Measurements from ENCODE around the gene ZBTB7A.

The ZBTB7A gene

DNA sequence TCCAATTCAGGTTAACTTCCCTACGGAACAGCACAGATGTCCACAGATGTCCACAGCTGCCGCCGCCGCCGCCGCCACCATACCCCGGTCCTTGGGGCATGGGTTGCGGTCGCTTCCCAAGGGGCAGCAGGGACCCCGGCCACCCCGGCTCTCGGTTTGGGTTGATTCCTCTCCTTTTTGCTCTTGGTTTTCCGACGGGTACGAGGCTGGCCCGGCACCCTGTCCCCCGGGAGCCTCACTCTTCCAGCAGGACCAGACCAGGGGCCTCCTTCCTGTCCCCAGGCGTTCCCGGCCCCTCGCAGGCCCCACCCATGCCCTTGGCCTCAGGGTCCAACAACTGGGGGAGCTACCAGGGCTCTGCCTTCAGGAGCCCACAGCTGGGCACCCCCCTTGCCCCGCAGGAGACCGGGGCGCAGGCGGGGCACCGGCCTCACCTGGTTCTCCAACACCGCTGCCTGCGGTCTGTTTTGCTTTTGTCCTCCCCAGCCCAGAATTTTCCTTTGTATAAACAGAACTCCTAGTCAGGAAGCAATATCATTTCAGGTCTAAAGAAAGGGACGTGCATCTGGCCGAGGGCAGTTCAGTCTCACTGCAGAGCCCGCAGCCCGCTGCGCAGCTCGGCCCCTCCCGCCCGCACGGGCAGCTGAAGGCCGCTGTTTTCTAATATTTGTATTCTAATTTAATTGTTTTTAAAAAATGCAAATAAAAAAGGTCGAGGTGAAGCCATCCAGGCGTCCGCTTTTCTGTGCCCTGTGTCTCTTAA lies 27.9 kb downstream of the ZBTB7A start:
- in situ Hi-C loops (cut with MboI; ENCODE audit: low sequenced_read_pairs): no loop called here

DNA sequence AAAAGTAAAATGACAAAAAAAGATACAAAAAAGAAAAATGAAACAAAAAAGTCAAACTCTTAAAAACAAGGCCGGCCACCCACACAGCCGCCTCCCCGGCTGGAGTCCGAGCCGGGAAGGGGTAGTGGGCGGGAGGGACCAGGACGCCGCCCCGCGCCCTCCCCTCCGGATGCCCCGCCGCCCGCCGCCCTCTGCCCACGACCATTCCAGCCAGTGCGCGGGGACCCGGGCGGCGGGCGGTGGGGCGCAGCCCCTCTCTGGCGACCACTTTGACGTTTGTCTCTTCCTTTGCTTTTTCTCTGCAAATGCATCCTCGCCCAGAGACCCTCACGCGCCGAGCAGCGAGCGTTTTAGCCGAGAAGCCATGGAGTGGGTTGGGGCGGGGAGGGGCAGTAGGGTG lies 28.6 kb downstream of the ZBTB7A start:
- in situ Hi-C loops (cut with MboI; ENCODE audit: low sequenced_read_pairs): no loop called here

DNA sequence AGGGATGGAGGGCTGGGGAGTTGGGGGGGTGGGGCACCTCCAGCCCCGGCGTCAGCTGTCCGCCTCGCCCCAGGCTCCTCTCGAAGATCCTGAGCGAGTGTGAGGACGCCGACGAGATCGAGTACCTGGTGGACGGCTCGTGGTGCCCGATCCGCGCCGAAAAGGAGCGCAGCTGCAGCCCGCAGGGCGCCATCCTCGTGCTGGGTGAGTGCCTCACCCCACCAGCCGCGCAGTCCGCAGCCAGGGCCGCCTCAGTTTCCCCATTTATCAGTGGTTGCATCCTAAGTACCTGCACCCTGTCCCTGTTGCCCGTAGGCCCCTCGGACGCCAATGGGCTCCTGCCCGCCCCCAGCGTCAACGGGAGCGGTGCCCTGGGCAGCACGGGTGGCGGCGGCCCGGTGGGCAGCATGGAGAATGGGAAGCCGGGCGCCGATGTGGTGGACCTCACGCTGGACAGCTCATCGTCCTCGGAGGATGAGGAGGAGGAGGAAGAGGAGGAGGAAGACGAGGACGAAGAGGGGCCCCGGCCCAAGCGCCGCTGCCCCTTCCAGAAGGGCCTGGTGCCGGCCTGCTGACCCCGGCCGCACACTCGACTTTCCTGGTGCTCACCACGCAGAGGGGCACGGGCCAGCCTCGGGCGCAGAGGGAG lies 29.3 kb downstream of the ZBTB7A start:
- in situ Hi-C loops (cut with MboI; ENCODE audit: low sequenced_read_pairs): no loop called here

DNA sequence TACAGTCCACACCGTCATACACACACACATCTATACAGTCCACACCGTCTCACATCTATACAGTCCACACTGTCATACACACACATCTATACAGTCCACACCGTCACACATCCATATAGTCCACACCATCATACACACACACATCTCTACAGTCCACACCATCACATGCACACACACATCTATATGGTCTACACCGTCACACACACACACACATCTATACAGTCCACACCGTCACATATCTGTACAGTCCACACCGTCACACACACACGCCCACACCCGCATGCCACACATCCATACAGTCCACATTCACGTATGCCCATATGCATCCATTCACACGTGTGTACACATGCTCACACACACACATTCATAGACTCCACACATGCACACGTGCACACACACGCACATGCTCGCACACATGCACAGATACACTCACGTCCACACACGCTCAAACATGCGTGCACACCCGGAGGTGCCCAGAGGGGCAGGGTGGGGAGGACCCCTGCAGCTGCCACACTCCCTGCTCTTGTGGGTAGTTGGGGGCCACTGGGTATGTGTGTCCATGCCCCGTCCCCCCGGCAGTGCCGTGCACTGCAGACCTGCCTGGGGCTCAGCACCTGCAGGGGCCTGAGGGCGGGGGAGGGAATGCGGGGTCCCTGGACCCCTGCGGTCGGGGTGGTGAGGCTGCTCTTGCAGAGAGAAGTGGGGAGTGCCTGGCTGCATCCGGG lies 30.0 kb downstream of the ZBTB7A start:
- in situ Hi-C loops (cut with MboI; ENCODE audit: low sequenced_read_pairs): no loop called here

DNA sequence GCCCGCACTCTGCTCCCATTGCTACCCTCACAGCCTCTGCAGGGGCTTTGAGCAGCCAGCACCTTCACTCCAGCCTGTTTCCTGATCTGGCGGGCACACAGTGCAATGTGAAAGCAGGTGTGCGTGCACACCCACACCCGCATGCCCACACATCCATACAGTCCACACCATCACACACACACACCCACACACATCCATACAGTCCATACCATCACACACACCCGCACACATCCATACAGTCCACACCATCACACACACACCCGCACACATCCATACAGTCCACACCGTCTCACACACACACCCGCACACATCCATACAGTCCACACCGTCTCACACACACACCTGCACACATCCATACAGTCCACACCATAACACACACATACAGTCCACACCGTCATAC lies 31.1 kb downstream of the ZBTB7A start:
- in situ Hi-C loops (cut with MboI; ENCODE audit: low sequenced_read_pairs): no loop called here

DNA sequence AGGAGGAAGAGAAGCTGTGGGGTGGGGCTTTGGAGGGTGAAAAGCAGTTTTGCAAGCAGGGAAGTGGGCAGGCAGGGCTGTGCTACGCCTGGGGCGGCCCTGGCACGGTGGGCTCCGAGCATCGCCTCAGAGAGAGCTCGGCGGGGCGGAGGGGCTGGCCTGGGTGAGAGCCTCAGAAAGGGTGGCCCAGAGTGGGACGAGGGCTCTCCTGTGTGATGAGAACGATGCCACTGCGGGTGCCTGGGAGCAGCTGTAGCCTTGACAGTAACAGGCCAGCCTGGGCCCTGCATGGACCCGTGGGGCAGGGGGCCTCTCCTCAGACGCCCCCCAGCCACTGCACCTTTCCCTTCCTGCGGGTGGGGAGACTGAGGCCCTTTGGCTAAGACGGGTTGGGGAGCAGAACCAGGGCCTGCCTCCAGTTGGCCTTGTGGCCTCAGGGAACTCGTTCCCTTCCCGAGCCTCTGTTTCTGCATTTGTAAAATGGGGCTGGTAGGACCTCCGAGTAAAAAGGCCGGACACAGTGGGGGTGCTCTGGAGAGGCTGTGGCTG lies 31.6 kb downstream of the ZBTB7A start:
- in situ Hi-C loops (cut with MboI; ENCODE audit: low sequenced_read_pairs): no loop called here

DNA sequence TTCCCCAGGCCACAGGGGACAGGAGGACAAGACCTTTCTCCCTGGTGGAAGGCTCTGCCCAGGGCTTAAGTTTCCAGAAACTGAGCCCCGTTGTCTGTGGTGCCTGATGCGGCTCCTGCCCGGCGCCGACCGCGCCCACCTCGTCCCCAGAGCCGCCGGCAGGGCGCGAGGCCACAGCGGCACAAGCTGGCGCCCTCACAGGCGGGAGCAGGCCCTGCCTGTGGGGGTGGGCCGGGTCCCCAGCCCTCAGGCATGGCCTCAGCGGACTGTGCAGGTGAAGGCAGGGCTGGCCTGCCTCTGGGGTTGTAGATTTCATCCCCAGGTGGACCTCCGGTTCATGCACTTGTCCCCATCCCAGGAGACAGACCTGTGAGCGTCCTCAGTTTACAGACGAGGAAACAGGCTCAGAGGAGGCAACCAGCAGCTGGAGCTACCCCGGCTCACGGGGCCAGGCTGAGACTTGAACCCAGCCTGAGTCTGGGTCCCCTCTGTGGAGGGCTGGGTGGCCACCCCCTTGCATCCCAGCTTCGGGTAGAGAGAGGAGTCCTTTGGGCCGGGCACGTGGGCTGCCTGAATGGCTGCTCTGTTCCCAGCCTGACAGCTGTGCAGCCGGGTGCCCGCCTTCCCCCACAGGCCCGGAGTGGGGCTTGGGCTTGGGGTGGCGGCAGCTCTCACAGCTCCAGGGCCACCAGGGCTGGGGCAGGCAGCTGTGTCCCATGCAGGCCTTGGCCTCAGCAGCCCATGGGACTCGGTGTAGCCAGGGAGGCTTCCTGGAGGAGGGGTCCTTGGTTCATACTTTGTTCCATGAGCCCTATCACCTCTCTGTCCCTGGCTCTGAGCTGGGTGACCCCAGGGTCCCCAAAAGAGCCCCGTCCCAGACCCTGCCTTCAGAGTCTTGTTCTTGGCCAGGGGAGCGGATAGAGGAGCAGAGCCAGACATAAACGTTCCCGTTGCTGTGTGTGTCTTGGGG lies 32.4 kb downstream of the ZBTB7A start:
- in situ Hi-C loops (cut with MboI; ENCODE audit: low sequenced_read_pairs): no loop called here

DNA sequence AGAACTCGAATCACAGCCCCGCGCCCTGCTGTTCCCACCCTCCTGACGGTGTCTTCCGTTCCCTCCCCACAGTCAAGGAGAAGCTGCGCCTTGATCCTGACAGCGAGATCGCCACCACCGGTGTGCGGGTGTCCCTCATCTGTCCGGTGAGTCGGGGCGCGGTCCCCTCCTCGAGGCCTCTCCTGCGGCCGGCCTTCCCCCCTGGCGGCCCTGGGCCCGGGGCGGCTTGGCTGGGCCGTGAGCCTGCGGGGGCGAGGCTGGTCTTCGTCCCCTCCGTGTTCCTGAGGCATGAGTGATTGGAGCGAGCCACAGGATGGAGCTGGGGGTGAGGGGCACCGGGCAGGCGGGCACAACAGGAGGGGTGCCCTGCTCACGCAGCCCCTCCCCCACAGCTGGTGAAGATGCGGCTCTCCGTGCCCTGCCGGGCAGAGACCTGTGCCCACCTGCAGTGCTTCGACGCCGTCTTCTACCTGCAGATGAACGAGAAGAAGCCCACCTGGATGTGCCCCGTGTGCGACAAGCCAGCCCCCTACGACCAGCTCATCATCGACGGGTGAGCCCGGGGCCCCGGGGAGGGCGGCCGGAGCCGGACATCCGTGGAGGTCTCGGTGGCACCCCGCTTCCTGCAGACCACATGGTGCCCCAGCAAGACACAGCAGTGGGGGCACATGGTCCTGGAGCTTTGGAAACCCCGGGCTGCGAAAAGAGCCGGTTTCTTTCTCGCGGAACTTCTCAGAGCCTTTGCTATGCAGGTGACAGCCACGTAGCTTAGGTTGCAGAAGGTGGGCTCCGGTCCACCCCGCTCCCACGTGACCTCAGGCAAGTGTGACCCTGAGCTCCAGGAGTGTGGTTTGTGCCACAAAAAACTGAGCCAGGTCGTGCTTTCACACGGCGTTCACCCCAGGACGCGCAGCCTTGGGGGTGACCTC lies 33.4 kb downstream of the ZBTB7A start:
- in situ Hi-C loops (cut with MboI; ENCODE audit: low sequenced_read_pairs): no loop called here

DNA sequence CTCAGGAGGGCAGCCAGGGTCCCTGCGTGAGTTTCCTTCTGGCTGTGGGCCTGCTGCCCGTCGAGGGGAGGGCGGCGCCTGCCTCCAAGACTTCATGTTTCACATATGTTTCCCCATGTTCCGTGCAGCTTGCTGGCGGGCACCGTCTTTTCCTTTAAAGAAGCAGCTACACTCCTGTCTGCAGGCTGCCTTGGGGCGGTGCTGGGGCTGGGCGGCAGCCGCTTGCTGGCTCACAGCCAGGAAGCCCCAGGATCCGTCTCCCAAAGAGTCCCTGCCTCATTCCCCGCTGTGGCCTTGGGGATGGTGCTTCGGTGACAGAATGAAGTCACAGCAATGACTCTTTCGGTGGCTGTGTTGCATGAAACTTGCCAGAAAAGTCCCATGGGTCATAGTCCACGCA lies 34.3 kb downstream of the ZBTB7A start:
- in situ Hi-C loops (cut with MboI; ENCODE audit: low sequenced_read_pairs): no loop called here

DNA sequence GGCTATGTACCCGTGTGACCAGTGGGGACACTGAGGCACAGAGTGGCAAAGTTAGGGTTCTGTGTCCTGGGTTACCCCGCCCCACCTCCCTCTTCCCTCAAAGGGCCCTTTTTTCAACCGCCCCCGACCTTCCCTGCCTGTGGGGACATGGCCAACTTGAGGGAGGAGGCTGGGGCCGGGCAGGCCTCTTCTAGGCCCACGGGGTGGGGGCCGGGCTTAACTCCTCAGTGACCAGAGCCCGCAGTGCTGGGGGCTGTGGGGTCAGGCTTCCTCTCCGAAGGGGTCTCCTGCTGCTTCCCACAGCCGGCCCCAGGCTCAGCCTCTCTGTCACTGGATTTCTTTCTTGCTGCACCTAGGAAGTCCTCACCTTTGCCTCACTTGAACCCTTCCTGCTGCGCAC lies 35.3 kb downstream of the ZBTB7A start:
- in situ Hi-C loops (cut with MboI; ENCODE audit: low sequenced_read_pairs): no loop called here

DNA sequence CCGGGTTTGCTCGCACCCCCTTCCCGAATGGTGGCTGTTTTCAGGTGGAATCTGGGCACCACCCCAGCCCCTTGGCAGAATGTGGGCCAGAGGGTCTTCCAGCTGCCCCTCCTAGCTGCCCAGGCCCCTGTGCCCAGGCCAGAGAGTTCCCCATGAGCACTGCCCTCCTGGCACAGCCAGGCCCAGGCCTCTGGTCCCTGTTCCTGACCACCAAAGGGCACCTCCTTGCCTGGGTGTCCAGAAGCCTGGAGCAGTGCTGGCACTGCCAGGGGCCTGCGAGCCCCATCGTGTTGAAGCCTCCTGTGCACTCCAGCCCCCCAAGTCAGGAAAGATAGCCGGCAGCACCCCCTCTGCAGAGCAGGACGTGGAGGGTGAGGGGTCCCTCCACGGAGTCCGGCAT lies 35.7 kb downstream of the ZBTB7A start:
- in situ Hi-C loops (cut with MboI; ENCODE audit: low sequenced_read_pairs): no loop called here

DNA sequence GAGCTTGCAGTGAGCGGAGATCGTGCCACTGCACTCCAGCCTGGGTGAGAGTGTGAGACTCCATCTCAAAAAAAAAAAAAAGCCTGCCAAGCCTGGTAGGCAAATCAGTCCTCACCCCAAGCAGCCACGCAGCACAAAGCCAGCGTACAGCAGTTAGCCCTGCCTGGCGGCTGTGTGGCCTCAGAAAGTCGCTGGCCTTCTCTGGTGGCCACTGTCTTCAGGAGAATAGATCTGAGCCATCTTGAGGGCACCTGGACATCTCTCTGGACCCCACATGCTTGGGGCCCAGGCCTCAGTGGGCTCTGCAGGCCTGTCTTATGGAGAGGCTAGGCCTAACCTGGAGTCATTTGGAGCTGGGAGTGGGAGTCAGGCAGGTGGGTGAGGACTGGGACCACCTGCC lies 36.1 kb downstream of the ZBTB7A start:
- in situ Hi-C loops (cut with MboI; ENCODE audit: low sequenced_read_pairs): no loop called here

DNA sequence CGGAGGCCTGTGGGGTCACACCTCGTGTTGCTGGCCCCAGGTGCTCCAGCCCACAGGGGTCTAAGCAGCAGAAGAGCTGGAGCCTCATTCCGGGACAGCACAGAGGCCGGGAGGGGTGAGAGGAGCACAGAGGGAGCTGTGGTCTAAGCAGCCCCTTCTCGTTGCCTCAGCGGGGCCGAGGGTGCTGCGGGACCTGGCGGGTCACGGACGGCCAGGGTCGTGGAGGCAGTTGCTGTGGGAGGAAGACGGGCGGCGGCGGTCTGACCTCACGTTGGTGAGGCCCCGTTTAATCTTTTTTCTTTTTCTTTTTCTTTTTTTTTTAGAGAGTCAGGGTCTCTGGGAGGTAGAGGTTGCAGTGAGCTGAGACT lies 37.5 kb downstream of the ZBTB7A start:
- in situ Hi-C loops (cut with MboI; ENCODE audit: low sequenced_read_pairs): no loop called here

DNA sequence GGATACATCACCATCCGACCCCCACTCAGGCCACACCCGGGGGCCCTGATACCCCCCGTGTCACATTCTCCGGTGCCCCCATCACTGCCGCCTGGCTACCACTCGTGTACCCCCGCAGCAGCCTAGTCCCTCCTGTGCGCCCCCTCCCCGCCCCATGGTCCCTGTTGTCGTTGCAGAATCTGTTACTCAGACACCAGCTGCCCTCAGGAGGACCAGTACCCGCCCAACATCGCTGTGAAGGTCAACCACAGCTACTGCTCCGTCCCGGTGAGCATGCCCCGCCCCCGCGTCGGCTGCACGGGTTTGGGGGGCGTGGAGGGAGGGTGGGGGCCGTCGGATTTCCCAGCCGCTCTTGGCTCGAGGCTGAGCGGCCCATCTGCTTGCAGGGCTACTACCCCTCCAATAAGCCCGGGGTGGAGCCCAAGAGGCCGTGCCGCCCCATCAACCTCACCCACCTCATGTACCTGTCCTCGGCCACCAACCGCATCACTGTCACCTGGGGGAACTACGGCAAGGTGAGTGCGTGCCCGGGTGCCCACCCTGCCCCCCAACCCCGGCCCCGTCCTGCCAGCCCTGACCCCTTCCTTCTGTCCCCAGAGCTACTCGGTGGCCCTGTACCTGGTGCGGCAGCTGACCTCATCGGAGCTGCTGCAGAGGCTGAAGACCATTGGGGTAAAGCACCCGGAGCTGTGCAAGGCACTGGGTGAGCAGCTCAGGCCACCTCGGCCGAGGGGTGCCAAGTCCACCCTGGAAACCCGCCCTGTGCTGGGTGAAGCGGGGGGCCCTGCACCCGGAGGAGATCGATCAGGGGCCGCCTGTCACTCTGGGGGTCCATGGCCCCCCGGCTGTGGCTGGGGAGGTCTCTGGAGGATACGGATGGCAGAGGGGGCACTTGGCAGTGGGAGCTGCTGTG lies 38.1 kb downstream of the ZBTB7A start:
- in situ Hi-C loops (cut with MboI; ENCODE audit: low sequenced_read_pairs): no loop called here

DNA sequence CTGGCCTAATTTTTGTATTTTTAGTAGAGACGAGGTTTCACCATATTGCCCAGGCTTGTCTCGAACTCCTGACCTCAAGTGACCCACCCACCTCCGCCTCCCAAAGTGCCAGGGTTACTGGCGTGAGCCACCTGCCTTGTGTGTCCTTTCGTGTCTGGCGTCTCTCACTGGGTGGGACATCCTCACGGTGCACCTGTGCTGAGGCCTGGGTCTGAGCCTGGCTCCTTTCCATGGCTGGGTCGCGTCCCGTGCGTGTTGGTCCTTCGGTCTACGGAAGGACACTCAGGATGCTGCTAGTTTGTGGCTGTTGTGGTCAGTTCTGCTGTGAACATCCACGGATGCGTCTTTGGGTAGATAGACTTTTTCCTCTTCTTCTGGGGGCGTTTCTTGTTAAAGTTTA lies 39.6 kb downstream of the ZBTB7A start:
- in situ Hi-C loops (cut with MboI; ENCODE audit: low sequenced_read_pairs): no loop called here

DNA sequence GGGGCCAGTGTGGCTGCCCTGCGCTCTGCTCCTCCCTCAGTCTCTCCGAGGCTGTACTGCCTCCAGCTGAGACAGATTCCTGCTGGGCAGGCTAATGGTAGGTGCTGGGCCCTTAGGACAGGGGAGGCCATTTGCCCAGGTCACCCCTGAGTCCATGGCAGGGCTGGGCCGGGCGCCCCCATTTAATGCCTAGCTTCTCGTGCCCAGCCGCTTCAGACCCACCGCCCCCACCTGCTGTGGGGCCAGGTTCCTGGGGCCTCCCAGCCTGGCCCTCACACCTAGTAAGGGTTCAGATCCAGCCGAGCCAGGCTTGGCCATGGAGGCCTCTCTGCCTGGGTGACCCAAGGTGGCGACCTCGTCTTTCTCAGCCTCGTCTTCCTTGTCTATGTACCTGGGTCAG lies 41.4 kb downstream of the ZBTB7A start:
- in situ Hi-C loops (cut with MboI; ENCODE audit: low sequenced_read_pairs): no loop called here

DNA sequence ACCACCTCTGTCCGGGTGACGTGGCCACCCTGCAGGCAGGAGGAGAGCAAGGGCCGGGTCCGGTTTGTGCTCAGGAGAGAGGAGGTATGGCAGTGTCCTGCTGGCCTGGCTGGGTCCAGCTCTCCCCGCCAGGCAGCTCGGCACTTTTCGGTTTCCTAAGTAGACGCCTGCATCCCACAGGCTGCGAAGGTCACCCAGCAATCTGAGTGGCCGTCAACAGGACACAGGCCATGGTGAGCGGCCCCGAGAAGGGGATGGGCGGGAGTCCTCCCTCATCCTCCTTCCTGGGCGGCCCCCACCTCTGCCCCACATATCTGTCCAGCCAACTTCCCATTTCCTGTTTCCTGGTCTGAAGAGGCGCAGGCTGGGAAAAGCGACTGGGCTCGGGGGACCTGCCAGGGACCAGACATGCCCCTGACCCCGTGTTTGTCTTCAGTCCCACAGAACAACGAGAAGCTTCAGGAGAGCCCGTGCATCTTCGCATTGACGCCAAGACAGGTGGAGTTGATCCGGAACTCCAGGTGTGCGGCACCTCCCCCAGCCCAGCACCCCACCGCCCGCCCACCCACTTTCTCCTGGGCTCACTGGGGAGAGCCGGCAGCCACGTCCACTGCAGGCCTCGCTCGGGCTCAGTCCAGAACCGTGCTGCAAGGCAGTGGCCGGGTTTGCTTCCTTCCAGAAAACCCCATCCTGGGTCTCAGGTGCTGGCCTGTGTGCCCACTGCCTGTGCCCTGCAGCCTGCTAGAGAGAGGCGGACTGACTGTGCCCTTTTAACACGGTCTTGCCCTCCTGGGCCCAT lies 42.9 kb downstream of the ZBTB7A start:
- in situ Hi-C loops (cut with MboI; ENCODE audit: low sequenced_read_pairs): no loop called here

DNA sequence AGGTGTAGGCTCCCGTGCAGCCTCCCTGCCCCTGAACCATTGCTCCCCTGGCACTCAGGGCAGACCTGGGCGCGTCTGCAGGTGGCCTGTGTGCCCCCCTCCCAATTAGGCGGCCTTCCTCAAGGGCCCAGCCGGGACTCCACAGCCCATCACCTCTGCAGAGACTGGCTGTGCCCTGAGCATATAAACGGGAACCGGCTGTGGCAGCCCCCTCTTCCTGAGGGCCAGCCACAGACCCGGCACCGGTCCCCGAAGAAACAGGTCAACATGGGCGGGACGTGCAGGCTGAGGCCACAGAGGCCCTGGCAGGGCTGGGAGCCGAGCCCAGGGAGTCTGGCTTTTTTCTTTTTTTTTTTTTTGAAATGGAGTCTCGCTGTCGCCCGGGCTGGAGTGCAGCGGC lies 47.1 kb downstream of the ZBTB7A start:
- in situ Hi-C loops (cut with MboI; ENCODE audit: low sequenced_read_pairs): no loop called here

All from HL-60/S4 (cell line).